GM12873 (cell line): Measurements from ENCODE around the gene RGS8.

Source experiments
- TF ChIP-seq, protein P1 (sequence below): IDR thresholded peaks from 2 replicates; pipeline ENCODE4 v1.5.1; 2012; ENCODE audit warnings: low read depth, mild to moderate bottlenecking, moderate library complexity, low read length, control low read depth; ENCODE audit not compliant: insufficient read depth; ENCODE audit errors: missing control alignments

RGS8 gene

DNA sequence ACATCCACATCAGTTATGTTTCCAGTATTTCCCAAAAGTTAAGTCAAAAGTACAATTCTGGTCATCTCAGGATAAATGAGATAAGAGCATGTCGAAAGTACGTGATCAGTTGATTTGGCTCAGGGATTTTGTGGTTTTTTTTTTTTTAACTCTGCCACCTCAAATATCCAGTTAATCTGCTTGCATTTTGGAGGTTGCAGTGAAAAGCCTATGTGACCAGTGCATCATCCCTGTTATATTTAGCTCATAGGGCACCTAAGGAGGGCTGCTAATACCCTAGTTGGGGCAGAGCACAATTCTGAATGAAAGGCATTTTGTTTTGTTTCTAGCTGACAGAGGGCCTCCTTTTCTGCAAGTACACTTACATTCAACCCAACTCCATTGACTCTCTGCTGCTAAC is 48.5 kb downstream of the RGS8 start:
- TF ChIP-seq, protein P1, sequence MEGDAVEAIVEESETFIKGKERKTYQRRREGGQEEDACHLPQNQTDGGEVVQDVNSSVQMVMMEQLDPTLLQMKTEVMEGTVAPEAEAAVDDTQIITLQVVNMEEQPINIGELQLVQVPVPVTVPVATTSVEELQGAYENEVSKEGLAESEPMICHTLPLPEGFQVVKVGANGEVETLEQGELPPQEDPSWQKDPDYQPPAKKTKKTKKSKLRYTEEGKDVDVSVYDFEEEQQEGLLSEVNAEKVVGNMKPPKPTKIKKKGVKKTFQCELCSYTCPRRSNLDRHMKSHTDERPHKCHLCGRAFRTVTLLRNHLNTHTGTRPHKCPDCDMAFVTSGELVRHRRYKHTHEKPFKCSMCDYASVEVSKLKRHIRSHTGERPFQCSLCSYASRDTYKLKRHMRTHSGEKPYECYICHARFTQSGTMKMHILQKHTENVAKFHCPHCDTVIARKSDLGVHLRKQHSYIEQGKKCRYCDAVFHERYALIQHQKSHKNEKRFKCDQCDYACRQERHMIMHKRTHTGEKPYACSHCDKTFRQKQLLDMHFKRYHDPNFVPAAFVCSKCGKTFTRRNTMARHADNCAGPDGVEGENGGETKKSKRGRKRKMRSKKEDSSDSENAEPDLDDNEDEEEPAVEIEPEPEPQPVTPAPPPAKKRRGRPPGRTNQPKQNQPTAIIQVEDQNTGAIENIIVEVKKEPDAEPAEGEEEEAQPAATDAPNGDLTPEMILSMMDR, result no peak
